A673 (cell line): ENCODE data around the gene NET1.

Experiments used
- CTCF ChIP-seq: fragments of 300-800, 200-600 bp; sonication (generic); conservative IDR thresholded peaks from 2 replicates; pipeline ENCODE4 v1.5.1; 2017; ENCODE audit warnings: low read depth, mild to moderate bottlenecking, antibody characterized with exemption, low read length, moderate library complexity, mixed read lengths
- EZH2 ChIP-seq: fragments of 200-600 bp; sonication (generic); IDR thresholded peaks from 2 replicates; pipeline ENCODE4 v1.6.1; 2017; ENCODE audit warnings: borderline replicate concordance, low read depth, mild to moderate bottlenecking, mixed read lengths, antibody characterized with exemption, low read length; ENCODE audit not compliant: poor library complexity, severe bottlenecking

GRCh38 chr10:5504146-5505072 lies 92.1 kb downstream of the NET1 start:
- TF ChIP-seq CTCF (no peak), EZH2 (no peak)
